Kidney glomerular epithelial cell (primary cell): ENCODE data around the gene MAGEC3.

Experiments used
- DNase-seq: peaks from one replicate; lab custom pipeline; 2025; lab: John Stamatoyannopoulos, UW

The MAGEC3 gene

GRCh38 chrX:141947350-141947749, 109.2 kb downstream of the MAGEC3 start:
- DNase-seq, result no peak
